ENCODE measurements around the gene CD6. TPM values are rescaled to one million over a fixed set of nuclear protein-coding genes. Genes with fewer than 3 reads are reported as not detected.

Gene CD6, protein sequence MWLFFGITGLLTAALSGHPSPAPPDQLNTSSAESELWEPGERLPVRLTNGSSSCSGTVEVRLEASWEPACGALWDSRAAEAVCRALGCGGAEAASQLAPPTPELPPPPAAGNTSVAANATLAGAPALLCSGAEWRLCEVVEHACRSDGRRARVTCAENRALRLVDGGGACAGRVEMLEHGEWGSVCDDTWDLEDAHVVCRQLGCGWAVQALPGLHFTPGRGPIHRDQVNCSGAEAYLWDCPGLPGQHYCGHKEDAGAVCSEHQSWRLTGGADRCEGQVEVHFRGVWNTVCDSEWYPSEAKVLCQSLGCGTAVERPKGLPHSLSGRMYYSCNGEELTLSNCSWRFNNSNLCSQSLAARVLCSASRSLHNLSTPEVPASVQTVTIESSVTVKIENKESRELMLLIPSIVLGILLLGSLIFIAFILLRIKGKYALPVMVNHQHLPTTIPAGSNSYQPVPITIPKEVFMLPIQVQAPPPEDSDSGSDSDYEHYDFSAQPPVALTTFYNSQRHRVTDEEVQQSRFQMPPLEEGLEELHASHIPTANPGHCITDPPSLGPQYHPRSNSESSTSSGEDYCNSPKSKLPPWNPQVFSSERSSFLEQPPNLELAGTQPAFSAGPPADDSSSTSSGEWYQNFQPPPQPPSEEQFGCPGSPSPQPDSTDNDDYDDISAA
- total RNA-seq (ENCODE audit: low replicate concordance) = 0.70 and 1.1 TPM in 2 replicates
- long read RNA-seq = 0 reads

DNA sequence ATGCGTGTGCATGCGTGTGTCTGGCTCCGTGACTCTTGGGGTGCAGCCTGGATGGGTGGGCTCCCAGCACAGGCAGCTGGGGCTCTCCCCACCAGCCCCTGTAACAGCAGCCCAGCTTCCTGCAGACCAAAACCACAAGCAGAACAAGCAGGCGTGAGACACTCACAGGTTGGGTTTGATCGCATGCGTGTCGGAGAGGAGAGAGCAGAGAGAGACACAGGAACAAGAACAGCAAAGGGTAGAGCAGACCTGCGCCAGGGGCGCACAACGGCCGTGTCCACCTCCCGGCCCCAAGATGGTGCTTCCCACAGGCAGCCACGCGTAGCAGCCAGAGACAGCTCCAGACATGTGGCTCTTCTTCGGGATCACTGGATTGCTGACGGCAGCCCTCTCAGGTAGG is at the start of gene CD6:
TSS of gene CD6 (plus strand) at position 161 of the 400 bp plus-strand sequence. CDS start at position 347, 186 bp downstream.
- Mint-ChIP-seq H3K27me3 (no peaks in the 10 kb centered on the region), H3K4me3 (no peak within 1 kb of the TSS), H3K4me1 (ENCODE audit: unreplicated experiment) (no peaks in the 10 kb centered on the region), H3K9me3 (no peaks in the 10 kb centered on the region), H3K27ac (no peak within 1 kb of the TSS), H3K36me3 (no peaks in the 10 kb centered on the region)
- TF ChIP-seq, protein P1, sequence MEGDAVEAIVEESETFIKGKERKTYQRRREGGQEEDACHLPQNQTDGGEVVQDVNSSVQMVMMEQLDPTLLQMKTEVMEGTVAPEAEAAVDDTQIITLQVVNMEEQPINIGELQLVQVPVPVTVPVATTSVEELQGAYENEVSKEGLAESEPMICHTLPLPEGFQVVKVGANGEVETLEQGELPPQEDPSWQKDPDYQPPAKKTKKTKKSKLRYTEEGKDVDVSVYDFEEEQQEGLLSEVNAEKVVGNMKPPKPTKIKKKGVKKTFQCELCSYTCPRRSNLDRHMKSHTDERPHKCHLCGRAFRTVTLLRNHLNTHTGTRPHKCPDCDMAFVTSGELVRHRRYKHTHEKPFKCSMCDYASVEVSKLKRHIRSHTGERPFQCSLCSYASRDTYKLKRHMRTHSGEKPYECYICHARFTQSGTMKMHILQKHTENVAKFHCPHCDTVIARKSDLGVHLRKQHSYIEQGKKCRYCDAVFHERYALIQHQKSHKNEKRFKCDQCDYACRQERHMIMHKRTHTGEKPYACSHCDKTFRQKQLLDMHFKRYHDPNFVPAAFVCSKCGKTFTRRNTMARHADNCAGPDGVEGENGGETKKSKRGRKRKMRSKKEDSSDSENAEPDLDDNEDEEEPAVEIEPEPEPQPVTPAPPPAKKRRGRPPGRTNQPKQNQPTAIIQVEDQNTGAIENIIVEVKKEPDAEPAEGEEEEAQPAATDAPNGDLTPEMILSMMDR (conservative IDR thresholded peaks at IDR 0.05) = no peak
- DNase-seq (ENCODE audit: extremely low spot score, unreplicated experiment) = no peak

DNA sequence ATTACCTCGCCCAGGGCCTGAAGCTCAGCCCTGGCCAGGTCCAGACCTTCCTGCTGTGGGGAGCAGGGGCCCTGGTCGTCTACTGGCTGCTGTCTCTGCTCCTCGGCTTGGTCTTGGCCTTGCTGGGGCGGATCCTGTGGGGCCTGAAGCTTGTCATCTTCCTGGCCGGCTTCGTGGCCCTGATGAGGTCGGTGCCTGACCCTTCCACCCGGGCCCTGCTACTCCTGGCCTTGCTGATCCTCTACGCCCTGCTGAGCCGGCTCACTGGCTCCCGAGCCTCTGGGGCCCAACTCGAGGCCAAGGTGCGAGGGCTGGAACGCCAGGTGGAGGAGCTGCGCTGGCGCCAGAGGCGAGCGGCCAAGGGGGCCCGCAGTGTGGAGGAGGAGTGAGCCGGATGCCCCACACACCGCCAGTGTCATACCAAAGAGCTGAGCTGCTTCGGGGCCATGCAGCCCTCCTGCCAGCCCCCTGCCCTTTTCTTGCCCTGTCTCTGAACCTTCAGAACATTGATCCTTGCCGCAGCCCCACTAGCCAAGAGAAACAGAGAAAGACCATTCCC is 49.6 kb upstream of the CD6 start:
- H3K4me3 Mint-ChIP-seq = no peak overlapping the region
- peaks cover 25% of the 10 kb centered on the region for H3K4me1 Mint-ChIP-seq (ENCODE audit: unreplicated experiment)
- H3K36me3 Mint-ChIP-seq = peaks cover 8% of the 10 kb centered on the region

DNA sequence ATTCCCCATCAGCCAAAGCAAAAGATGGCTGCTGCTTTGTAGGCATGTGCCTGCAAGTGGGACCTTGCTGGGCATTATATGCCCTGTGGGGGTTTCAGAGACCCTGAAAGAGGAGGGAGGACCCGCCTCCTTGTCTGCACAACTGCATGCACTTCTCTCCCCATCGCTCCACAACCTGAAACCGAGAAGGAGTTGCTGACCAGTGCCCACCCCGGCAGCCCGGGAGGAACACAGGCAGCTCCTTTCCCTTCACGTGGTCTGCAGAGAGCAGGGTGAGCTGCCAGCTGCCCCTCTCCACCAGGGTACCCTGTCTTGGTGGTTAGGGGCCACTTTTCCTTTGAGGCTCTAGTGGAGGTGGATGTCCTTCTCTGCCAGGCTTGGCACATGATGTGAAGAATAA is 48.6 kb upstream of the CD6 start:
- H3K36me3 Mint-ChIP-seq = peaks cover 8% of the 10 kb centered on the region
- no peaks in the 10 kb centered on the region for H3K9me3 Mint-ChIP-seq
- TF ChIP-seq, protein P1 (conservative IDR thresholded peaks at IDR 0.05) = no peak
- H3K4me3 Mint-ChIP-seq = no peak overlapping the region
- H3K27me3 Mint-ChIP-seq = no peaks in the 10 kb centered on the region
- H3K27ac Mint-ChIP-seq = no peak overlapping the region
- no peak for DNase-seq (ENCODE audit: extremely low spot score, unreplicated experiment)
- H3K4me1 Mint-ChIP-seq (ENCODE audit: unreplicated experiment) = peaks cover 19% of the 10 kb centered on the region

More for the DNA sequence above, 49.6 kb upstream of the CD6 start:
- no peak for DNase-seq (ENCODE audit: extremely low spot score, unreplicated experiment)
- no peaks in the 10 kb centered on the region for H3K27me3 Mint-ChIP-seq
- TF ChIP-seq, protein P1 (conservative IDR thresholded peaks at IDR 0.05) = no peak
- no peak overlapping the region for H3K27ac Mint-ChIP-seq
- no peaks in the 10 kb centered on the region for H3K9me3 Mint-ChIP-seq

DNA sequence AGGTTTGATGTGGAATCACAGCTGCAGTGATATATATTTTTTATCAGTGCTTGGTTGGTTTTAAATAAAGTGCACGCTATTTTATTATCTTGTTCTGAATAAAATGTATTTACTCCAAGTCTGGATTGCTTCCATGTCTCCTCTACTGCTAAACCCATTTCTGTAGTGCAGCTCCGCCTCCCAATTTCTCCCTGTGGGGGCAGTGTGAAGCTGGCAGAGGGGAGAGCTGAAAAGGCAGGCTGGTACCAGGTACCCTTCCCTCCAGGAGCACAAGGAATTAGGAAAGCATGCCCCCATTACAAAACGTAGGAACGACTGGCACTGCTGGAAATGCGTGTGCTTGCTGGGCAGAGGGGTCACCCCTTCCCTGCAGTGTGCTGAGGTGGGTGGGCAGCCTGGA is 48.2 kb upstream of the CD6 start:
- Mint-ChIP-seq H3K4me1 (ENCODE audit: unreplicated experiment) (peaks cover 15% of the 10 kb centered on the region), H3K4me3 (peak overlapping the region; percentile 69), H3K9me3 (no peaks in the 10 kb centered on the region), H3K27ac (no peak overlapping the region), H3K36me3 (peaks cover 8% of the 10 kb centered on the region), H3K27me3 (no peaks in the 10 kb centered on the region)
- no peak for DNase-seq (ENCODE audit: extremely low spot score, unreplicated experiment)
- TF ChIP-seq, protein P1 (conservative IDR thresholded peaks at IDR 0.05) = no peak

DNA sequence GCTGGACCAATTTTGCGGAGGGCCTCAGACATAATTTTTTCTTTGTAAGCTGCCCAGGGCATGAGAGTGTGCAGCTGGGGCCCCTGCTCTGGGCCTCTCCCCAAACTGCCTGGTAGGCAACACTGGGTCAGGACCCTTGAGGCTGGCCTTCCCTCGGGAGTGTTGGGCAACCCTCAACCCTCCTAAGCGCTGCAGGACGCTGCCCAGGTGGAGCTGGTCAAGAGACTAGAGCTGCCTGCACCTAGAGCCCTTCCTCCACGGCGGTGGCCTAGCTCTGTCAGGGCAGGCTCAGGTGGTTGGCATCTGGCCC is 47.7 kb upstream of the CD6 start:
- no peaks in the 10 kb centered on the region for H3K27me3 Mint-ChIP-seq
- TF ChIP-seq, protein P1 (conservative IDR thresholded peaks at IDR 0.05) = no peak

More for the DNA sequence above, 47.7 kb upstream of the CD6 start:
- Mint-ChIP-seq H3K36me3 (peaks cover 8% of the 10 kb centered on the region), H3K4me1 (ENCODE audit: unreplicated experiment) (peaks cover 15% of the 10 kb centered on the region), H3K4me3 (peak overlapping the region; percentile 97), H3K27ac (no peak overlapping the region), H3K9me3 (no peaks in the 10 kb centered on the region)
- DNase-seq (ENCODE audit: extremely low spot score, unreplicated experiment) = no peak
